ENCODE data around the gene TRPT1.
A peak's percentile ranks its signal among the peaks of the same experiment; 100 is the strongest.

TRPT1 gene

GRCh38 chr11:64241491-64242374 lies 15.7 kb upstream of the TRPT1 start:
- no peak overlapping the region for H2AFZ ChIP-seq (ENCODE audit: low read length, unreplicated experiment)
- no peaks in the 10 kb centered on the region for H3K36me3 ChIP-seq (ENCODE audit: insufficient read depth, low read length)
- H3K27ac ChIP-seq (ENCODE audit: low read depth, low read length), result peak overlapping the region; percentile 41
- peak overlapping the region; percentile 84 for H3K4me3 ChIP-seq (ENCODE audit: low read depth, low read length)
- H3K4me1 ChIP-seq (ENCODE audit: control insufficient read depth, insufficient read depth, low read length, unreplicated experiment), result peaks cover 35% of the 10 kb centered on the region
- no peaks in the 10 kb centered on the region for H3K27me3 ChIP-seq (ENCODE audit: insufficient read depth, low read length)
- H3K79me2 ChIP-seq (ENCODE audit: control insufficient read depth, insufficient read depth, low read length, unreplicated experiment), result peaks cover 37% of the 10 kb centered on the region

- peak overlapping the region; percentile 88 for H3K27ac ChIP-seq (ENCODE audit: low read depth, low read length)
- H3K4me1 ChIP-seq (ENCODE audit: control insufficient read depth, insufficient read depth, low read length, unreplicated experiment), result peaks cover 35% of the 10 kb centered on the region
- H3K36me3 ChIP-seq (ENCODE audit: insufficient read depth, low read length), result no peaks in the 10 kb centered on the region
- no peak overlapping the region for H2AFZ ChIP-seq (ENCODE audit: low read length, unreplicated experiment)
- peak overlapping the region; percentile 84 for H3K4me3 ChIP-seq (ENCODE audit: low read depth, low read length)
- H3K79me2 ChIP-seq (ENCODE audit: control insufficient read depth, insufficient read depth, low read length, unreplicated experiment), result peaks cover 36% of the 10 kb centered on the region
- no peaks in the 10 kb centered on the region for H3K27me3 ChIP-seq (ENCODE audit: insufficient read depth, low read length)
Measured at GRCh38 chr11:64241241-64241490, 15.2 kb upstream of the TRPT1 start.

- H3K27me3 ChIP-seq (ENCODE audit: insufficient read depth, low read length), result no peaks in the 10 kb centered on the region
- peaks cover 35% of the 10 kb centered on the region for H3K4me1 ChIP-seq (ENCODE audit: control insufficient read depth, insufficient read depth, low read length, unreplicated experiment)
- H3K36me3 ChIP-seq (ENCODE audit: insufficient read depth, low read length), result no peaks in the 10 kb centered on the region
Measured at GRCh38 chr11:64240435-64241240, 14.7 kb upstream of the TRPT1 start, which contains the start of gene FKBP2. FKBP2 (plus strand) TSS chr11:64241095; CDS start chr11:64242388, 1,293 bp downstream.

GRCh38 chr11:64239662-64240434 lies 13.9 kb upstream of the TRPT1 start:
- Histone ChIP-seq H2AFZ (ENCODE audit: low read length, unreplicated experiment) (no peak overlapping the region), H3K36me3 (ENCODE audit: insufficient read depth, low read length) (no peaks in the 10 kb centered on the region), H3K4me3 (ENCODE audit: low read depth, low read length) (peak overlapping the region; percentile 84), H3K4me1 (ENCODE audit: control insufficient read depth, insufficient read depth, low read length, unreplicated experiment) (peaks cover 32% of the 10 kb centered on the region), H3K79me2 (ENCODE audit: control insufficient read depth, insufficient read depth, low read length, unreplicated experiment) (peaks cover 32% of the 10 kb centered on the region), H3K27me3 (ENCODE audit: insufficient read depth, low read length) (no peaks in the 10 kb centered on the region), H3K27ac (ENCODE audit: low read depth, low read length) (peak overlapping the region; percentile 88)

More at GRCh38 chr11:64240435-64241240, 14.7 kb upstream of the TRPT1 start, which contains the start of gene FKBP2:
- Histone ChIP-seq H3K27ac (ENCODE audit: low read depth, low read length) (peak within 1 kb of the TSS; percentile 88), H2AFZ (ENCODE audit: low read length, unreplicated experiment) (peak within 1 kb of the TSS; percentile 19), H3K4me3 (ENCODE audit: low read depth, low read length) (peak within 1 kb of the TSS; percentile 84), H3K79me2 (ENCODE audit: control insufficient read depth, insufficient read depth, low read length, unreplicated experiment) (peaks cover 33% of the 10 kb centered on the region)

GRCh38 chr11:64238999-64239398 lies 13.0 kb upstream of the TRPT1 start:
- H3K27ac ChIP-seq (ENCODE audit: low read depth, low read length), result no peak overlapping the region
- H3K79me2 ChIP-seq (ENCODE audit: control insufficient read depth, insufficient read depth, low read length, unreplicated experiment), result peaks cover 24% of the 10 kb centered on the region
- no peaks in the 10 kb centered on the region for H3K36me3 ChIP-seq (ENCODE audit: insufficient read depth, low read length)
- H2AFZ ChIP-seq (ENCODE audit: low read length, unreplicated experiment), result no peak overlapping the region
- no peaks in the 10 kb centered on the region for H3K27me3 ChIP-seq (ENCODE audit: insufficient read depth, low read length)
- H3K4me3 ChIP-seq (ENCODE audit: low read depth, low read length), result no peak overlapping the region
- H3K4me1 ChIP-seq (ENCODE audit: control insufficient read depth, insufficient read depth, low read length, unreplicated experiment), result peaks cover 26% of the 10 kb centered on the region

GRCh38 chr11:64238076-64238475 lies 12.1 kb upstream of the TRPT1 start:
- Histone ChIP-seq H3K4me1 (ENCODE audit: control insufficient read depth, insufficient read depth, low read length, unreplicated experiment) (peaks cover 21% of the 10 kb centered on the region), H3K27me3 (ENCODE audit: insufficient read depth, low read length) (no peaks in the 10 kb centered on the region), H3K27ac (ENCODE audit: low read depth, low read length) (no peak overlapping the region), H2AFZ (ENCODE audit: low read length, unreplicated experiment) (no peak overlapping the region), H3K36me3 (ENCODE audit: insufficient read depth, low read length) (no peaks in the 10 kb centered on the region), H3K79me2 (ENCODE audit: control insufficient read depth, insufficient read depth, low read length, unreplicated experiment) (peaks cover 19% of the 10 kb centered on the region), H3K4me3 (ENCODE audit: low read depth, low read length) (no peak overlapping the region)

GRCh38 chr11:64237484-64237951 lies 11.5 kb upstream of the TRPT1 start:
- Histone ChIP-seq H3K27me3 (ENCODE audit: insufficient read depth, low read length) (no peaks in the 10 kb centered on the region), H3K4me3 (ENCODE audit: low read depth, low read length) (no peak overlapping the region), H3K27ac (ENCODE audit: low read depth, low read length) (no peak overlapping the region), H3K79me2 (ENCODE audit: control insufficient read depth, insufficient read depth, low read length, unreplicated experiment) (peaks cover 17% of the 10 kb centered on the region), H3K4me1 (ENCODE audit: control insufficient read depth, insufficient read depth, low read length, unreplicated experiment) (peaks cover 15% of the 10 kb centered on the region), H3K36me3 (ENCODE audit: insufficient read depth, low read length) (no peaks in the 10 kb centered on the region), H2AFZ (ENCODE audit: low read length, unreplicated experiment) (no peak overlapping the region)

GRCh38 chr11:64235437-64236161 lies 9.6 kb upstream of the TRPT1 start:
- peak overlapping the region; percentile 84 for H3K4me3 ChIP-seq (ENCODE audit: low read depth, low read length)
- H3K79me2 ChIP-seq (ENCODE audit: control insufficient read depth, insufficient read depth, low read length, unreplicated experiment), result peaks cover 11% of the 10 kb centered on the region
- no peak overlapping the region for H2AFZ ChIP-seq (ENCODE audit: low read length, unreplicated experiment)
- H3K27me3 ChIP-seq (ENCODE audit: insufficient read depth, low read length), result no peaks in the 10 kb centered on the region
- peaks cover 11% of the 10 kb centered on the region for H3K4me1 ChIP-seq (ENCODE audit: control insufficient read depth, insufficient read depth, low read length, unreplicated experiment)
- no peaks in the 10 kb centered on the region for H3K36me3 ChIP-seq (ENCODE audit: insufficient read depth, low read length)
- H3K27ac ChIP-seq (ENCODE audit: low read depth, low read length), result no peak overlapping the region

- H3K79me2 ChIP-seq (ENCODE audit: control insufficient read depth, insufficient read depth, low read length, unreplicated experiment), result peaks cover 11% of the 10 kb centered on the region
- H3K4me1 ChIP-seq (ENCODE audit: control insufficient read depth, insufficient read depth, low read length, unreplicated experiment), result peaks cover 4% of the 10 kb centered on the region
- H3K4me3 ChIP-seq (ENCODE audit: low read depth, low read length), result peak overlapping the region; percentile 84
- H3K36me3 ChIP-seq (ENCODE audit: insufficient read depth, low read length), result no peaks in the 10 kb centered on the region
- no peak overlapping the region for H2AFZ ChIP-seq (ENCODE audit: low read length, unreplicated experiment)
- H3K27me3 ChIP-seq (ENCODE audit: insufficient read depth, low read length), result no peaks in the 10 kb centered on the region
- H3K27ac ChIP-seq (ENCODE audit: low read depth, low read length), result no peak overlapping the region
Measured at GRCh38 chr11:64234647-64235379, 8.8 kb upstream of the TRPT1 start.
